IPS-NIHi11 (cell line): ENCODE measurements around the gene CHPT1.
"Not testable (repeated sequence)": the region's sequence is repeated elsewhere in the genome, so short reads cannot be mapped to it uniquely, and the experiment has no call there.

Experiments
- DNase-seq: peaks from one replicate; pipeline ENCODE4 v3.0.0; 2012; ENCODE audit warnings: mixed read lengths, low spot score

Gene CHPT1

GRCh38 chr12:101697197-101697929 is at the start of gene CHPT1:
Gene CHPT1, plus strand, starts transcription at chr12:101697640. Its CDS starts 222 bp downstream, at chr12:101697862.
- peak; percentile 89 for DNase-seq

GRCh38 chr12:101647711-101648110 is 49.7 kb upstream of the CHPT1 start:
- DNase-seq, result no peak

- no peak for DNase-seq
Observed at GRCh38 chr12:101648195-101648594, 49.2 kb upstream of the CHPT1 start.

GRCh38 chr12:101650346-101651117 is 46.9 kb upstream of the CHPT1 start:
- DNase-seq, result no peak

- DNase-seq, result no peak
Observed at GRCh38 chr12:101653030-101653429, 44.4 kb upstream of the CHPT1 start.

- no peak for DNase-seq
Observed at GRCh38 chr12:101653503-101653902, 43.9 kb upstream of the CHPT1 start.

GRCh38 chr12:101654442-101654841 is 43.0 kb upstream of the CHPT1 start:
- no peak for DNase-seq

- no peak for DNase-seq
Observed at GRCh38 chr12:101655393-101655792, 42.0 kb upstream of the CHPT1 start.

GRCh38 chr12:101660662-101661061 is 36.8 kb upstream of the CHPT1 start:
- DNase-seq, result not testable (repeated sequence)

- no peak for DNase-seq
Observed at GRCh38 chr12:101663298-101663697, 34.1 kb upstream of the CHPT1 start.

- DNase-seq, result no peak
Observed at GRCh38 chr12:101664992-101665391, 32.4 kb upstream of the CHPT1 start.

- DNase-seq, result no peak
Observed at GRCh38 chr12:101666052-101666728, 31.2 kb upstream of the CHPT1 start.

GRCh38 chr12:101667591-101667990 is 29.8 kb upstream of the CHPT1 start:
- DNase-seq, result no peak

- peak; percentile 47 for DNase-seq
Observed at GRCh38 chr12:101670007-101670671, 27.3 kb upstream of the CHPT1 start.

- DNase-seq, result no peak
Observed at GRCh38 chr12:101671157-101671791, 26.2 kb upstream of the CHPT1 start.

GRCh38 chr12:101671833-101672232 is 25.6 kb upstream of the CHPT1 start:
- DNase-seq, result no peak

- no peak for DNase-seq
Observed at GRCh38 chr12:101675555-101675954, 21.9 kb upstream of the CHPT1 start.

GRCh38 chr12:101676497-101676896 is 20.9 kb upstream of the CHPT1 start:
- not testable (repeated sequence) for DNase-seq

- no peak for DNase-seq
Observed at GRCh38 chr12:101678081-101678480, 19.4 kb upstream of the CHPT1 start.

GRCh38 chr12:101680240-101680639 is 17.2 kb upstream of the CHPT1 start:
- no peak for DNase-seq

- no peak for DNase-seq
Observed at GRCh38 chr12:101680647-101681046, 16.8 kb upstream of the CHPT1 start.

- DNase-seq, result not testable (repeated sequence)
Observed at GRCh38 chr12:101681627-101682026, 15.8 kb upstream of the CHPT1 start.
